Measurements from ENCODE around the gene SLC27A4. TPM values are rescaled to one million over a fixed set of nuclear protein-coding genes. Genes with fewer than 3 reads are reported as not detected.

Gene SLC27A4
- total and polyA plus RNA-seq, 7 donors, result 6.0 to 45.1 (median 12.2) TPM

- intact Hi-C loops (cut with DNase I), result no loop called here
- Histone ChIP-seq H3K9me3 (no peaks in the 10 kb centered on the region), H3K4me3 (no peak overlapping the region), H3K4me1 (no peaks in the 10 kb centered on the region), H3K27me3 (peaks cover 0 to 45% (median 4%) of the 10 kb centered on the region in 3 donors), H3K36me3 (no peaks in the 10 kb centered on the region), H3K27ac (no peak overlapping the region)
- TF ChIP-seq POLR2A (IDR thresholded peaks at IDR 0.05) (no peak), POLR2AphosphoS5 (IDR thresholded peaks at IDR 0.05) (no peak), EP300 (IDR thresholded peaks at IDR 0.05) (no peak), CTCF (IDR thresholded peaks at IDR 0.05) (no peak)
- no peak for DNase-seq
- 29 to 48% methylated on average over 8 of the region's 8 CpGs for WGBS, 2 donors
Measured at GRCh38 chr9:128409450-128409849, 69.1 kb downstream of the SLC27A4 start.

- peaks cover 0 to 45% (median 4%) of the 10 kb centered on the region in 3 donors for H3K27me3 ChIP-seq
Measured at GRCh38 chr9:128409978-128410377, 69.7 kb downstream of the SLC27A4 start.

More at GRCh38 chr9:128409978-128410377, 69.7 kb downstream of the SLC27A4 start:
- no peak overlapping the region for H3K27ac ChIP-seq
- no peak for DNase-seq
- no peaks in the 10 kb centered on the region for H3K4me1 ChIP-seq
- H3K4me3 ChIP-seq, result no peak overlapping the region
- H3K9me3 ChIP-seq, result no peaks in the 10 kb centered on the region
- intact Hi-C loops (cut with DNase I), result no loop called here
- no peak for TF ChIP-seq CTCF (IDR thresholded peaks at IDR 0.05)
- TF ChIP-seq EP300 (IDR thresholded peaks at IDR 0.05), result no peak
- TF ChIP-seq POLR2A (IDR thresholded peaks at IDR 0.05), result no peak
- no peak for TF ChIP-seq POLR2AphosphoS5 (IDR thresholded peaks at IDR 0.05)
- 32 to 37% methylated on average over 6 of the region's 6 CpGs for WGBS, 2 donors
- no peaks in the 10 kb centered on the region for H3K36me3 ChIP-seq

Other genes with a start within 250 kb of the SLC27A4 start
- 100 to 1,000 TPM in 2 of 4 donors, 10 to 100 TPM in 2; 60.0 to 119 (median 97.5) TPM for gene PTGES2, start 212.8 kb upstream of the SLC27A4 start, total RNA-seq
- 10 to 100 TPM; 56.5 to 82.2 (median 66.1) TPM for gene PTGES2, start 212.8 kb upstream of the SLC27A4 start, polyA plus RNA-seq
- gene LCN2, start 191.1 kb upstream of the SLC27A4 start, total RNA-seq, result not detected
- gene LCN2, start 191.1 kb upstream of the SLC27A4 start, polyA plus RNA-seq, result 1,000 to 10,000 TPM in 1 of 3 donors, 10 to 100 TPM in 1, 1 to 10 TPM in 1; 9.6 to 1,818 (median 79.8) TPM
- 100 to 1,000 TPM; 158 to 273 (median 204) TPM for gene BBLN, start 180.3 kb upstream of the SLC27A4 start, total RNA-seq
- gene BBLN, start 180.3 kb upstream of the SLC27A4 start, polyA plus RNA-seq, result 100 to 1,000 TPM; 111 to 123 (median 113) TPM
- 100 to 1,000 TPM in 1 of 4 donors, 10 to 100 TPM in 3; 60.2 to 116 (median 68.5) TPM for gene CIZ1, start 149.0 kb upstream of the SLC27A4 start, total RNA-seq
- gene CIZ1, start 149.0 kb upstream of the SLC27A4 start, polyA plus RNA-seq, result 10 to 100 TPM; 25.7 to 58.3 (median 46.8) TPM
- 10 to 100 TPM in 2 of 4 donors, 1 to 10 TPM in 2; 7.7 to 40.2 (median 12.9) TPM for gene DNM1, start 137.1 kb upstream of the SLC27A4 start, total RNA-seq
- gene DNM1, start 137.1 kb upstream of the SLC27A4 start, polyA plus RNA-seq, result 1 to 10 TPM in 2 of 3 donors, under 1 TPM in 1; 0.46 to 9.3 (median 1.2) TPM
- 100 to 1,000 TPM in 1 of 4 donors, 10 to 100 TPM in 3; 76.0 to 104 (median 86.5) TPM for gene GOLGA2, start 64.5 kb upstream of the SLC27A4 start, total RNA-seq
- gene GOLGA2, start 64.5 kb upstream of the SLC27A4 start, polyA plus RNA-seq, result 10 to 100 TPM; 48.1 to 82.7 (median 50.5) TPM
- gene SWI5, start 64.3 kb upstream of the SLC27A4 start, total RNA-seq, result 10 to 100 TPM; 18.0 to 35.7 (median 23.4) TPM
- 10 to 100 TPM; 23.4 to 27.3 (median 24.1) TPM for gene SWI5, start 64.3 kb upstream of the SLC27A4 start, polyA plus RNA-seq
- gene TRUB2, start 18.1 kb upstream of the SLC27A4 start, total RNA-seq, result 10 to 100 TPM in 1 of 4 donors, 1 to 10 TPM in 3; 7.6 to 14.1 (median 9.1) TPM
- 10 to 100 TPM; 16.7 to 20.8 (median 18.0) TPM for gene TRUB2, start 18.1 kb upstream of the SLC27A4 start, polyA plus RNA-seq
- gene COQ4, start 17.7 kb upstream of the SLC27A4 start, total RNA-seq, result 10 to 100 TPM; 26.4 to 60.7 (median 29.7) TPM
- gene COQ4, start 17.7 kb upstream of the SLC27A4 start, polyA plus RNA-seq, result 10 to 100 TPM; 58.3 to 80.9 (median 67.0) TPM
- 10 to 100 TPM; 16.3 to 25.1 (median 20.4) TPM for gene URM1, start 30.8 kb downstream of the SLC27A4 start, total RNA-seq
- 10 to 100 TPM; 41.8 to 73.3 (median 60.1) TPM for gene URM1, start 30.8 kb downstream of the SLC27A4 start, polyA plus RNA-seq
- 10 to 100 TPM; 18.2 to 28.5 (median 19.8) TPM for gene CERCAM, start 80.3 kb downstream of the SLC27A4 start, total RNA-seq
- 1 to 10 TPM; 4.2 to 7.1 (median 4.6) TPM for gene CERCAM, start 80.3 kb downstream of the SLC27A4 start, polyA plus RNA-seq
- 10 to 100 TPM; 13.6 to 28.2 (median 20.2) TPM for gene ODF2, start 115.5 kb downstream of the SLC27A4 start, total RNA-seq
- 10 to 100 TPM in 1 of 3 donors, 1 to 10 TPM in 2; 4.6 to 22.0 (median 6.0) TPM for gene ODF2, start 115.5 kb downstream of the SLC27A4 start, polyA plus RNA-seq
- gene GLE1, start 164.2 kb downstream of the SLC27A4 start, total RNA-seq, result 10 to 100 TPM; 17.6 to 29.4 (median 20.9) TPM
- gene GLE1, start 164.2 kb downstream of the SLC27A4 start, polyA plus RNA-seq, result 10 to 100 TPM; 19.8 to 24.6 (median 20.8) TPM
- gene SPTAN1, start 212.1 kb downstream of the SLC27A4 start, total RNA-seq, result 100 to 1,000 TPM; 150 to 306 (median 163) TPM
- gene SPTAN1, start 212.1 kb downstream of the SLC27A4 start, polyA plus RNA-seq, result 100 to 1,000 TPM in 1 of 3 donors, 10 to 100 TPM in 2; 43.5 to 154 (median 57.7) TPM